Kidney (tissue), 14 donors: ENCODE data around the gene GSK3A. TPM values are rescaled to one million over a fixed set of nuclear protein-coding genes. Genes with fewer than 3 reads are reported as not detected.

ENCODE experiments used
- DNase-seq, 5 donors: peaks; one replicate each; pipeline ENCODE4 v3.0.0-alpha.2; 2013 to 2020
- FAIRE-seq: peaks from 2 replicates; lab custom pipeline; 2012; peaks lifted over from hg19 to GRCh38; lab: Jason Lieb, UNC
- H3K27ac ChIP-seq, 2 donors: one replicate each; pipeline ENCODE4 v1.7.0; 2013; ENCODE audit warnings: low read depth in 2 of 2, low read length in 2 of 2, inconsistent platforms in 1 of 2
- H3K27me3 ChIP-seq: one replicate; pipeline ENCODE4 v1.7.1; 2013; ENCODE audit warnings: low read length, inconsistent platforms; ENCODE audit not compliant: control insufficient read depth, insufficient read depth
- H3K36me3 ChIP-seq, 3 donors: one replicate each; pipeline versions ENCODE4 v1.7.0 to v1.7.1; 2013; ENCODE audit warnings: low read length in 3 of 3, control low read depth in 1 of 3, inconsistent platforms in 1 of 3; ENCODE audit not compliant: insufficient read depth in 3 of 3, control insufficient read depth in 2 of 3
- H3K4me1 ChIP-seq, 3 donors: one replicate each; pipeline versions ENCODE4 v1.7.0 to v1.7.1; 2013; ENCODE audit warnings: low read length in 3 of 3, inconsistent platforms in 1 of 3, low read depth in 1 of 3; ENCODE audit not compliant: control insufficient read depth in 2 of 3, insufficient read depth in 2 of 3
- H3K4me3 ChIP-seq, 3 donors: one replicate each; pipeline versions ENCODE4 v1.7.0 to v1.8.1; 2013; ENCODE audit warnings: low read length in 3 of 3, control low read depth in 1 of 3, inconsistent platforms in 1 of 3
- H3K9ac ChIP-seq, 3 donors: one replicate each; pipeline versions ENCODE4 v1.7.0 to v1.7.1; 2013; ENCODE audit warnings: low read length in 3 of 3, control low read depth in 1 of 3, inconsistent platforms in 1 of 3
- H3K9me3 ChIP-seq, 3 donors: one replicate each; pipeline versions ENCODE4 v1.7.0 to v1.7.1; 2013; ENCODE audit warnings: low read length in 3 of 3, control low read depth in 1 of 3, inconsistent platforms in 1 of 3; ENCODE audit not compliant: control insufficient read depth in 2 of 3, insufficient read depth in 1 of 3
- intact Hi-C: fragments of 100-400 bp; cut with DNase I; formaldehyde crosslinking; loops from one replicate; pipeline ENCODE4 v1.11.1; 2022
- polyA plus RNA-seq: library from polyadenylated mRNA; stranded (reverse); fragments of 350-450 nt; fragmentation: Illumina TruSeq; extraction: RNeasy Lipid Tissue Mini Kit (QIAGEN cat#74804); gene quantifications from one replicate; pipeline ENCODE4 v1.2.3, GENCODE V29; 2014; ENCODE audit warnings: low read depth, low replicate concordance; ENCODE audit not compliant: insufficient read depth
- total RNA-seq: library from RNA; stranded (reverse); fragmentation: NEBNext Ultra II Directional; extraction: Animal tissue kit (Norgen Biotek cat#: 25700); gene quantifications from one replicate; pipeline ENCODE4 v1.2.1, GENCODE V29; 2021
- TF ChIP-seq, protein P1 (sequence below): IDR thresholded peaks from 3 replicates; pipeline ENCODE4 v1.5.1; 2012; ENCODE audit warnings: mild to moderate bottlenecking, moderate library complexity, borderline replicate concordance; ENCODE audit not compliant: insufficient read depth; ENCODE audit errors: extremely low read depth
- donor health status: control.
- donor health status: control.
- donor health status: control.
- donor health status: control.
- donor health status: control.
- donor health status: DM: yes; HTN: yes; CAD: no.
- donor health status: Normal renal cell carcinoma (clear cell type).

GSK3A gene
- total and polyA plus RNA-seq, 2 donors from 2014 or later = 39.2 to 57.3 TPM

DNA sequence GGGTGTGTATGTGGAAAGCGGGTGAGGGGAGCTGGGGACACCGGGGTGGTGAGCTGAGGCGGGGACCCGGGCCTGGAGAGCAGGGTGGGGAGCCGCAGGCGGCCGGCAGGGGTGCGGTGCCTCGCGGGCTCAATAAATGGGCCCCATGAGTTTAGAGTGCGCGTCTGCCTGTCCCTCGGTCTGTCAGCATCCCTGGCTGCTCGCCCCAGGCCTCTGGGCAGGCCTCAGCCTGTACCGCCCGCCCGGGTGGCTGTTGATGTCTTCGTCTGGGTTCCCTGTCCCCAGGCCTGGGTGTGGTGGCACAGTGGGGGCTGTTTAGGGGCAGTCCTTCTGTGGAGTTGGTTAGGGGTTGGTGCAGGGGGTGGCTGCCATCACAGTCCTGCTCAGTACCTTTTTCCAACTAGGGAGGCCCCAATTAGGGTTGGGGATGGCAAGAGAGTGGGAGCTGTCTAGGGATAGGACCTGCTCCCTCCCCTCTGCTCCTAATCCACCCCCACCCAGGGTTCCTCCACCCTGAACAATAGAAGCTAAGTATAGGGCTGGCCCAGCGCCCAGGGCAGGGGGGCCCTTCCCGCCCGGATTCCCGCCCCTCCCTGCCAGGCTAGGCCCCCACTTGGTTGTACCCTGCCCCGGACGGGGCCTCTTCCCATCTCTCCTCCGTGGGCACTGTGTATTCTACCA, 38.9 kb upstream of the GSK3A start:
- no peak for FAIRE-seq
- peak overlapping the region in 1 of 3 donors; percentile 44 for H3K4me3 ChIP-seq
- peaks cover 10 to 55% (median 50%) of the 10 kb centered on the region in 3 donors for H3K4me1 ChIP-seq
- intact Hi-C loops = no loop called here
- TF ChIP-seq, protein P1, sequence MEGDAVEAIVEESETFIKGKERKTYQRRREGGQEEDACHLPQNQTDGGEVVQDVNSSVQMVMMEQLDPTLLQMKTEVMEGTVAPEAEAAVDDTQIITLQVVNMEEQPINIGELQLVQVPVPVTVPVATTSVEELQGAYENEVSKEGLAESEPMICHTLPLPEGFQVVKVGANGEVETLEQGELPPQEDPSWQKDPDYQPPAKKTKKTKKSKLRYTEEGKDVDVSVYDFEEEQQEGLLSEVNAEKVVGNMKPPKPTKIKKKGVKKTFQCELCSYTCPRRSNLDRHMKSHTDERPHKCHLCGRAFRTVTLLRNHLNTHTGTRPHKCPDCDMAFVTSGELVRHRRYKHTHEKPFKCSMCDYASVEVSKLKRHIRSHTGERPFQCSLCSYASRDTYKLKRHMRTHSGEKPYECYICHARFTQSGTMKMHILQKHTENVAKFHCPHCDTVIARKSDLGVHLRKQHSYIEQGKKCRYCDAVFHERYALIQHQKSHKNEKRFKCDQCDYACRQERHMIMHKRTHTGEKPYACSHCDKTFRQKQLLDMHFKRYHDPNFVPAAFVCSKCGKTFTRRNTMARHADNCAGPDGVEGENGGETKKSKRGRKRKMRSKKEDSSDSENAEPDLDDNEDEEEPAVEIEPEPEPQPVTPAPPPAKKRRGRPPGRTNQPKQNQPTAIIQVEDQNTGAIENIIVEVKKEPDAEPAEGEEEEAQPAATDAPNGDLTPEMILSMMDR = no peak
- H3K27ac ChIP-seq = peak overlapping the region; percentile 89 to 95
- H3K27me3 ChIP-seq = no peaks in the 10 kb centered on the region
- peak in 3 of 5 donors; percentile 52 to 89 (median 76) for DNase-seq
- H3K9ac ChIP-seq = peak overlapping the region in 1 of 3 donors; percentile 61
- no peaks in the 10 kb centered on the region for H3K36me3 ChIP-seq
- no peaks in the 10 kb centered on the region for H3K9me3 ChIP-seq

DNA sequence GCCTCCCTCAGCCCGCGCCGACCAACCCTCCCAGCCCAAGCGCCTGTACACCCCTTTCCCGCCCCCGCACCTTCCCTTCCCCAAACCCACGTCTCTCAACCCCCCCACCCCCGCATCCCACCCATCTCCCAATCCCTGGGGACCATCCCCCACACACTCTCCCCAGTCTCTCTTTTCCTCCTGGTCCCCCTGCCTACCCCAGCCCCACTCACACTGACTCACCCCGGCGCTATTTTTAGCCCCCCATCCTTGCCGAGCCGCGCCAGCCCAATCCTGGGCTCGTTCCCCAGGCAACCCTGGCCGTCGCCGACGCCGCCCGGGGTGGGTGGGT, 38.4 kb upstream of the GSK3A start:
- Histone ChIP-seq H3K27me3 (no peaks in the 10 kb centered on the region), H3K4me3 (peak overlapping the region in 2 of 3 donors; percentile 60 to 80), H3K9me3 (no peaks in the 10 kb centered on the region), H3K36me3 (no peaks in the 10 kb centered on the region), H3K27ac (peak overlapping the region; percentile 83 to 95), H3K4me1 (peaks cover 7 to 50% (median 45%) of the 10 kb centered on the region in 3 donors), H3K9ac (peak overlapping the region in 1 of 3 donors; percentile 67)
- DNase-seq = peak in 1 of 5 donors; percentile 90
- intact Hi-C loops = no loop called here
- TF ChIP-seq, protein P1 = no peak
- FAIRE-seq = no peak

DNA sequence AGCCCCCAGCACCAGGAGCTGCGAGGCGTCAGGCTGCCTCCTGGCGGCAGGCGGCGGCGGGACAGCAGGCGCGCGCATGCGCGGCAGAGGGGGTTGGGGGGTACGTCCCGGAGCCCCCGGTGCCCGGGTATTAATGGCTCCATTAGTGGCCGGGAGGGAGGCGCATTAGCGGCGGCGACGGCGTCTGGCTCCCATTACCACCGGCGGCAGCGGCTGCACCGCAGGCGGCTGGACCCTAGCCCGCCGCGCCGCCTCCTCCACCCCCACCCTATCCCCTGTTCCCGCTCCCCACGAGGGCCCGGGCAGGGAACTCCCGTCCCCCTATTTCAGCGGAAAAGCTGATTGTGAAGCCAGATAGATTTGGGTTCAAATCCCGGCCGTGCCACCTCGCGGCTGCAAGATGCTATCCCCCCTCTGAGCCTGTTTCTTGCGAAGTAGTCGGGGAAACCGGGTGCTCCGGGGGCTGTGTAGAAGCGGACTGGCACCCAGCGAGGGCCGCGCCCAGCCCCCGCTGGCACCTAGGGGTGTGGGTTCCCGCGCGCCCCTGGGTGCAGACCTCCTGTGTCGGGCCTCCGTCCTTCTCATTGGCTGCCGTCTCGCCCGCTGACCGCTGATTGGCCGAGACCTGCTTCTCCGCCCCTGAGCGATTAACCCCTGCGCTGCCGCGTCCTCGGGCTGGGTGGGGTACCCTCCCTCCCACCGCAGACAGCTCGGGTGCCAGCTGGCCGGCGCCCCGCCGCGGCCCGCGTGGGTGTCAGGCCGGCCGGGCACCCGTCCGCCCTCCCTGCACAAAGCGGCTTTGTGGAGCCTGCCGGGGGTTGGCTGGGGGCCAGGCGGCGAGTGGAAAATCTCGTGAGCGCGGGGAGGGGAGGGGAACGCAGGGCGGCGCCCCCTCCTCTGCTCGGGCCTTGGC, 37.8 kb upstream of the GSK3A start:
- FAIRE-seq (no peak), DNase-seq (peak; percentile 86 to 98 (median 93))
- H3K9me3 ChIP-seq = no peaks in the 10 kb centered on the region
- H3K4me3 ChIP-seq = peak overlapping the region; percentile 38 to 80 (median 60)
- H3K27ac ChIP-seq = peak overlapping the region; percentile 83 to 95
- peak overlapping the region in 2 of 3 donors; percentile 34 to 67 for H3K9ac ChIP-seq
- H3K4me1 ChIP-seq = peaks cover 6 to 46% (median 40%) of the 10 kb centered on the region in 3 donors
- TF ChIP-seq, protein P1 = peak; percentile 92
- intact Hi-C loops = no loop called here
- H3K27me3 ChIP-seq = no peaks in the 10 kb centered on the region
- H3K36me3 ChIP-seq = peaks cover 0 to 1% (median 0%) of the 10 kb centered on the region in 3 donors
